Endothelial cell (in vitro differentiated cells): ENCODE data around the gene WBP1. TPM values are rescaled to one million over a fixed set of nuclear protein-coding genes. Genes with fewer than 3 reads are reported as not detected.
A peak's percentile ranks its signal among the peaks of the same experiment; 100 is the strongest.

Experiments used
- DNase-seq: peaks from one replicate; pipeline ENCODE4 v3.0.0; 2021; ENCODE audit warnings: low spot score
- H3K27ac Mint-ChIP-seq: one replicate; pipeline ENCODE4 v1.8.0; 2021; ENCODE audit warnings: mixed read lengths, inconsistent platforms; ENCODE audit not compliant: unreplicated experiment
- H3K27me3 Mint-ChIP-seq: one replicate; pipeline ENCODE4 v1.8.0; 2021; ENCODE audit warnings: mild to moderate bottlenecking, moderate library complexity, mixed read lengths, inconsistent platforms; ENCODE audit not compliant: unreplicated experiment
- H3K36me3 Mint-ChIP-seq: one replicate; pipeline ENCODE4 v1.8.0; 2021; ENCODE audit warnings: mild to moderate bottlenecking, low read depth, mixed read lengths, inconsistent platforms; ENCODE audit not compliant: unreplicated experiment
- H3K4me1 Mint-ChIP-seq: one replicate; pipeline ENCODE4 v1.8.0; 2021; ENCODE audit warnings: mild to moderate bottlenecking, mixed read lengths, inconsistent platforms; ENCODE audit not compliant: unreplicated experiment
- H3K4me3 Mint-ChIP-seq: one replicate; pipeline ENCODE4 v1.8.0; 2021; ENCODE audit warnings: mild to moderate bottlenecking, mixed read lengths, inconsistent platforms; ENCODE audit not compliant: unreplicated experiment
- H3K9me3 Mint-ChIP-seq: one replicate; pipeline ENCODE4 v1.8.0; 2021; ENCODE audit warnings: mixed read lengths, inconsistent platforms; ENCODE audit not compliant: unreplicated experiment
- CTCF ChIP-seq: fragments of 200-600 bp; sonication (generic); IDR thresholded peaks from one replicate; pipeline ENCODE4 v1.5.0; 2021; ENCODE audit warnings: antibody characterized with exemption; ENCODE audit not compliant: unreplicated experiment
- total RNA-seq: library from RNA; stranded (reverse); fragmentation: NEBNext Ultra II Directional; extraction: Animal tissue kit (Norgen Biotek cat#: 25700); gene quantifications from one replicate; pipeline ENCODE4 v1.2.1, GENCODE V29; 2021; ENCODE audit not compliant: unreplicated experiment

WBP1 gene
- total RNA-seq, 1 donor from 2014 or later, result 76.8 TPM

GRCh38 chr2:74436848-74437695 lies 21.2 kb upstream of the WBP1 start:
- Mint-ChIP-seq H3K9me3 (no peaks in the 10 kb centered on the region), H3K36me3 (peaks cover 24% of the 10 kb centered on the region), H3K27ac (peak overlapping the region; percentile 61), H3K27me3 (peaks cover 22% of the 10 kb centered on the region), H3K4me1 (peaks cover 36% of the 10 kb centered on the region), H3K4me3 (peak overlapping the region; percentile 22)
- no peak for TF ChIP-seq CTCF
- DNase-seq, result no peak

GRCh38 chr2:74438248-74438647 lies 20.0 kb upstream of the WBP1 start:
- H3K9me3 Mint-ChIP-seq, result no peaks in the 10 kb centered on the region
- peaks cover 33% of the 10 kb centered on the region for H3K4me1 Mint-ChIP-seq
- peaks cover 23% of the 10 kb centered on the region for H3K27me3 Mint-ChIP-seq
- no peak for TF ChIP-seq CTCF
- DNase-seq, result no peak
- peak overlapping the region; percentile 74 for H3K27ac Mint-ChIP-seq
- H3K36me3 Mint-ChIP-seq, result peaks cover 20% of the 10 kb centered on the region
- H3K4me3 Mint-ChIP-seq, result peak overlapping the region; percentile 94

GRCh38 chr2:74439373-74439772 lies 18.9 kb upstream of the WBP1 start:
- Mint-ChIP-seq H3K27ac (peak overlapping the region; percentile 92), H3K9me3 (no peaks in the 10 kb centered on the region), H3K4me1 (peaks cover 38% of the 10 kb centered on the region), H3K36me3 (peaks cover 20% of the 10 kb centered on the region), H3K27me3 (peaks cover 22% of the 10 kb centered on the region), H3K4me3 (peak overlapping the region; percentile 94)
- DNase-seq, result no peak
- TF ChIP-seq CTCF, result no peak

GRCh38 chr2:74439803-74440377 lies 18.3 kb upstream of the WBP1 start:
- Mint-ChIP-seq H3K4me1 (peaks cover 41% of the 10 kb centered on the region), H3K9me3 (no peaks in the 10 kb centered on the region), H3K36me3 (peaks cover 20% of the 10 kb centered on the region), H3K27ac (peak overlapping the region; percentile 92), H3K4me3 (peak overlapping the region; percentile 94), H3K27me3 (peaks cover 16% of the 10 kb centered on the region)
- peak; percentile 60 for DNase-seq
- TF ChIP-seq CTCF, result no peak
